ENCODE results near the gene EXPH5. TPM values are rescaled to one million over a fixed set of nuclear protein-coding genes. Genes with fewer than 3 reads are reported as not detected.

EXPH5 gene
- total and polyA plus RNA-seq, 8 donors, result 0.70 to 5.7 (median 3.2) TPM

DNA sequence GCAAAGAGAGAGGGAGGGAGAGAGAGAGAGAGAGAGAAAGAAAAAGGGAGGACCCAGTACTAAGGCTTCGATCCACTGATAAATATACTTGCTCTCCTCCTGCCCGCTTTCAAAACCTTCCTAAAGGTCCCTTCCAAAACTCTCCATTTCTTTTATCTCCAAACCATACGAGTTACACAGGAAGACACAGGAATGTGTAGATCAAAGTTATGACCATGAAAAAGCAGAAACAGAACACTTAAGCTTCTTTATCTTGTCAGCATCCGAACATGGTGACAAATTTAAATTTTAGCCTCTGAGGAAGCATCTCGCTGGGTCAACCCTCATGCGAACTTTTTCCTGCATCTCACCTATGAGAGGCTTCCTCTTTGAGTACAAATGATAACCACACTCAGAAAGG, 66.2 kb downstream of the EXPH5 start:
- intact Hi-C loops (cut with DNase I), result no loop called here
- no peaks in the 10 kb centered on the region for H3K4me1 ChIP-seq
- no peaks in the 10 kb centered on the region for H3K27me3 ChIP-seq
- H3K9me3 ChIP-seq, result no peaks in the 10 kb centered on the region
- no peaks in the 10 kb centered on the region for H3K36me3 ChIP-seq
- DNase-seq (no peak), FAIRE-seq (no peak), ATAC-seq (no peak)
- H3K27ac ChIP-seq, result no peak overlapping the region
- TF ChIP-seq, protein P1, sequence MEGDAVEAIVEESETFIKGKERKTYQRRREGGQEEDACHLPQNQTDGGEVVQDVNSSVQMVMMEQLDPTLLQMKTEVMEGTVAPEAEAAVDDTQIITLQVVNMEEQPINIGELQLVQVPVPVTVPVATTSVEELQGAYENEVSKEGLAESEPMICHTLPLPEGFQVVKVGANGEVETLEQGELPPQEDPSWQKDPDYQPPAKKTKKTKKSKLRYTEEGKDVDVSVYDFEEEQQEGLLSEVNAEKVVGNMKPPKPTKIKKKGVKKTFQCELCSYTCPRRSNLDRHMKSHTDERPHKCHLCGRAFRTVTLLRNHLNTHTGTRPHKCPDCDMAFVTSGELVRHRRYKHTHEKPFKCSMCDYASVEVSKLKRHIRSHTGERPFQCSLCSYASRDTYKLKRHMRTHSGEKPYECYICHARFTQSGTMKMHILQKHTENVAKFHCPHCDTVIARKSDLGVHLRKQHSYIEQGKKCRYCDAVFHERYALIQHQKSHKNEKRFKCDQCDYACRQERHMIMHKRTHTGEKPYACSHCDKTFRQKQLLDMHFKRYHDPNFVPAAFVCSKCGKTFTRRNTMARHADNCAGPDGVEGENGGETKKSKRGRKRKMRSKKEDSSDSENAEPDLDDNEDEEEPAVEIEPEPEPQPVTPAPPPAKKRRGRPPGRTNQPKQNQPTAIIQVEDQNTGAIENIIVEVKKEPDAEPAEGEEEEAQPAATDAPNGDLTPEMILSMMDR (IDR thresholded peaks at IDR 0.05), result no peak
- 89 to 93% methylated on average over 6 of the region's 6 CpGs for whole genome bisulfite sequencing, 2 donors
- no peak overlapping the region for H3K4me3 ChIP-seq

DNA sequence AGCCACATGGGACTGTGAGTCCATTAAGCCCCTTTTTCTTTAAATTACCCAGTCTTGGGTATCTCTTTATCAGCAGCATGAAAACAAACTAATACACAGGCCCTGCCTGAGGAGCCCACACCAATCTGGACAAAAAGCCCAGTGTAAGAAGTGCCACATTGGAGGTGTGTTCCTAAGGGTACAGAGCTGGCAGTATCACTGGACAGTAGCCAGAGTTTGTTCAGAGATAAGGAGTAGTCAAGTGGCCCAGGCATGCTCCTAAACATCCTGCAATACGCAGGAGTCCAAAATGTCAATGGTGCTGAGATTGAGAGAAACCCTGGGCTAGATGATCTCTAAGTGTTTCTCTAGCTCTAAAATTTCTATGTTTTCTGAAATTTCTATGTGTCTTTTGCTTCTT, 68.4 kb downstream of the EXPH5 start:
- FAIRE-seq (no peak), ATAC-seq (no peak), DNase-seq (no peak)
- 95 to 97% methylated on average over 1 of the region's 1 CpG for WGBS, 2 donors
- TF ChIP-seq, protein P1 (IDR thresholded peaks at IDR 0.05), result no peak
- intact Hi-C loops (cut with DNase I), result no loop called here
- Histone ChIP-seq H3K9me3 (no peaks in the 10 kb centered on the region), H3K27ac (no peak overlapping the region), H3K4me1 (no peaks in the 10 kb centered on the region), H3K36me3 (no peaks in the 10 kb centered on the region), H3K27me3 (no peaks in the 10 kb centered on the region), H3K4me3 (no peak overlapping the region)

DNA sequence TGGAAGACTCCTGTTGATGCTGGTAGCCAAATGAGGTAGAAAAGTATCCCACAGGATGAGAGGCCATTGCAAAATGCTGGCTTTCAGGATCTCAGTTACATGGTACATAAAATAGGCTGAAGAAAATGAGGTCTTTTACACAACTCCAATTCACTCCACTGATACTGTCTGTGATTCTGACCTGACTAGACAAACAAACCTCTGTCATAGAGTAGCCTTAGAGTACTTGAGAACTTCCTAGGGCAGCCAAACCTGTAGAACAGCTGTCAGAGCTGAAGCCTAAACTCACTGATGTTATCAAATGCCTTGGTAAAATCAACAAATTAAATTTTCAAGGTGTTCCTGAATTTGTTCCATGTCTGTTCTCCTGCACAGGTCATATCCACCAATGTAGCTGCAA, 69.1 kb downstream of the EXPH5 start:
- intact Hi-C loops (cut with DNase I), result no loop called here
- H3K4me3 ChIP-seq, result no peak overlapping the region
- no peak for DNase-seq
- TF ChIP-seq, protein P1 (IDR thresholded peaks at IDR 0.05), result no peak
- H3K36me3 ChIP-seq, result no peaks in the 10 kb centered on the region
- ATAC-seq, result peak in 1 of 4 donors; percentile 41
- no peak overlapping the region for H3K27ac ChIP-seq
- FAIRE-seq, result no peak
- no peaks in the 10 kb centered on the region for H3K4me1 ChIP-seq
- no peaks in the 10 kb centered on the region for H3K9me3 ChIP-seq
- no peaks in the 10 kb centered on the region for H3K27me3 ChIP-seq

GRCh38 chr11:108522318-108522717, 71.2 kb downstream of the EXPH5 start:
- H3K27ac ChIP-seq, result no peak overlapping the region
- H3K4me1 ChIP-seq, result no peaks in the 10 kb centered on the region
- H3K27me3 ChIP-seq, result no peaks in the 10 kb centered on the region
- FAIRE-seq (no peak), DNase-seq (no peak), ATAC-seq (no peak)
- TF ChIP-seq, protein P1 (IDR thresholded peaks at IDR 0.05), result no peak
- WGBS, 2 donors, result 91 to 95% methylated on average over 1 of the region's 1 CpG
- intact Hi-C loops (cut with DNase I), result no loop called here
- no peak overlapping the region for H3K4me3 ChIP-seq
- H3K9me3 ChIP-seq, result no peaks in the 10 kb centered on the region
- H3K36me3 ChIP-seq, result no peaks in the 10 kb centered on the region

DNA sequence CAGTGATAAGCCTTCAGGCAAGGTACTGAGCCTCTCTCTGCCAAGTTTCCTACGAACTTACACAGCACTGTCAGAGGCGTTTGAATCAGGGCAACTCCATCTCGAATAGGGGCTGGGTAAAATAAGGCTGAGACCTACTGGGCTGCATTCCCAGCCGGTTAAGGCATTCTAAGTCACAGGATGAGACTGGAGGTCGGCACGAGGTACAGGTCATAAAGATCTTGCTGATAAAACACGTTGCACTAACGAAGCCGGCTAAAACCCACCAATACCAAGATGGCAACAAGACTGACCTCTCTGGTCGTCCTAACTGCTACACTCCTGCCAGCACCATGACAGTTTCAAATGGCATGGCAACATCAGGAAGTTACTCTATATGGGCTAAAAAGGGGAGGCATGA, 75.0 kb downstream of the EXPH5 start:
- no peaks in the 10 kb centered on the region for H3K4me1 ChIP-seq
- FAIRE-seq (no peak), ATAC-seq (no peak), DNase-seq (no peak)
- peaks cover 0 to 10% (median 3%) of the 10 kb centered on the region in 3 donors for H3K36me3 ChIP-seq
- no peak overlapping the region for H3K27ac ChIP-seq
- TF ChIP-seq, protein P1 (IDR thresholded peaks at IDR 0.05), result no peak
- H3K9me3 ChIP-seq, result no peaks in the 10 kb centered on the region
- intact Hi-C loops (cut with DNase I), result no loop called here
- H3K27me3 ChIP-seq, result no peaks in the 10 kb centered on the region
- WGBS, 2 donors, result 84 to 87% methylated on average over 10 of the region's 10 CpGs
- no peak overlapping the region for H3K4me3 ChIP-seq

Measured in pancreas (tissue), 10 donors.